ENCODE measurements around the gene SPESP1.
"Not testable (repeated sequence)": the region's sequence is repeated elsewhere in the genome, so short reads cannot be mapped to it uniquely, and the experiment has no call there.

The SPESP1 gene

GRCh38 chr15:68933001-68933400 is 2.7 kb downstream of the SPESP1 start:
- Mint-ChIP-seq H3K27ac (no peak overlapping the region), H3K4me3 (no peak overlapping the region), H3K4me1 (ENCODE audit: low read depth) (no peaks in the 10 kb centered on the region), H3K36me3 (ENCODE audit: low read depth) (no peaks in the 10 kb centered on the region), H3K27me3 (peaks cover 25% of the 10 kb centered on the region), H3K9me3 (no peaks in the 10 kb centered on the region)
- DNase-seq = no peak

DNA sequence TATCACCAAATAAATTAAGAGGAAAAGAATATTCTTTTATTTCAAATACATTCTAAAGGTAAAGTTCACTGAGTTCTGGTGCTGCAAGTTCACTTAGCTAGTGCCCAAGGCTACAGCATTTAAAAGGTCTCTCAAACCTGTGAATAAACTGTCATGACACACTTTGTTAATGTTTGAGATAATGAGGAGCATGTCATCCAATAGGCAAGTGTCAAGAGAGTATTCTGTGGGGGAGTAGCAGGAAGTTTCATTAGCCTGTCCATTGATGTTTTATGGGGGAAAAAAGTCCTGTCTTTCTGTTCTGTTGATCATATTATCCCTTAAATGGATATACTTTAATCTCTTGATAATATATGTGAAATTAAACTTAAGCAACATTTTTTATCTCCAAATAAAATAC is 4.0 kb downstream of the SPESP1 start:
- H3K9me3 Mint-ChIP-seq = no peaks in the 10 kb centered on the region
- no peak overlapping the region for H3K4me3 Mint-ChIP-seq
- H3K27ac Mint-ChIP-seq = no peak overlapping the region
- H3K4me1 Mint-ChIP-seq (ENCODE audit: low read depth) = no peaks in the 10 kb centered on the region
- H3K27me3 Mint-ChIP-seq = peaks cover 18% of the 10 kb centered on the region
- H3K36me3 Mint-ChIP-seq (ENCODE audit: low read depth) = no peaks in the 10 kb centered on the region
- DNase-seq = no peak

DNA sequence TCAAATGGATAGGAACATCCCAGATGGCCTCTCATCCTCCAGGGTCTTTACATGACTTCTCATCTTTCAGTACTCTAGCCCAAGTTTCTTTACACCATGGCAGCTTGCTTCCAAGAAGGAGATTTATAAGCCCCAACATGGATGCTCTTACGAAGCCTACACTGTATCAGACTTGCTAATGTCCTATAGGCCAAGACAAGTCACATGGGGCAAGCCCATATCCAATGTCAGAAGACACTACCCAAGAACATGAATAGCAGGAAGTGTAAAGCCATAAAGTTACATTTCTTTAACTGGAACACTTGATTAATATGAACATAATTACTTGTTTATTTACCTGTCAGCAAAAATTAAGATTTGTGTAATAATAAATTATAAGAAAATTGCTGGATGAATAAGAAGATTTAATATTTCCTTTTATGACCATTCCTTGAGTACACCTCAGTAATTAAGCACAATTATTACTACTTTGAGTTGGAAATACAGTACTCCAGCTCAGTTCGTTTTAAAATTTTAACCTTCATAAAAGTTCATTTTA is 5.1 kb downstream of the SPESP1 start:
- DNase-seq = no peak
- no peaks in the 10 kb centered on the region for H3K9me3 Mint-ChIP-seq
- no peaks in the 10 kb centered on the region for H3K4me1 Mint-ChIP-seq (ENCODE audit: low read depth)
- H3K36me3 Mint-ChIP-seq (ENCODE audit: low read depth) = no peaks in the 10 kb centered on the region
- no peak overlapping the region for H3K4me3 Mint-ChIP-seq
- peaks cover 14% of the 10 kb centered on the region for H3K27me3 Mint-ChIP-seq
- no peak overlapping the region for H3K27ac Mint-ChIP-seq

GRCh38 chr15:68939501-68939900 is 9.2 kb downstream of the SPESP1 start:
- no peaks in the 10 kb centered on the region for H3K4me1 Mint-ChIP-seq (ENCODE audit: low read depth)
- H3K36me3 Mint-ChIP-seq (ENCODE audit: low read depth) = no peaks in the 10 kb centered on the region
- H3K27ac Mint-ChIP-seq = no peak overlapping the region
- H3K27me3 Mint-ChIP-seq = peaks cover 29% of the 10 kb centered on the region
- H3K9me3 Mint-ChIP-seq = no peaks in the 10 kb centered on the region
- no peak overlapping the region for H3K4me3 Mint-ChIP-seq
- DNase-seq = no peak

GRCh38 chr15:68951813-68952212 is 21.5 kb downstream of the SPESP1 start:
- Mint-ChIP-seq H3K27ac (no peak overlapping the region), H3K4me3 (no peak overlapping the region), H3K36me3 (ENCODE audit: low read depth) (no peaks in the 10 kb centered on the region), H3K9me3 (peaks cover 2% of the 10 kb centered on the region), H3K4me1 (ENCODE audit: low read depth) (no peaks in the 10 kb centered on the region), H3K27me3 (peaks cover 17% of the 10 kb centered on the region)
- no peak for DNase-seq

DNA sequence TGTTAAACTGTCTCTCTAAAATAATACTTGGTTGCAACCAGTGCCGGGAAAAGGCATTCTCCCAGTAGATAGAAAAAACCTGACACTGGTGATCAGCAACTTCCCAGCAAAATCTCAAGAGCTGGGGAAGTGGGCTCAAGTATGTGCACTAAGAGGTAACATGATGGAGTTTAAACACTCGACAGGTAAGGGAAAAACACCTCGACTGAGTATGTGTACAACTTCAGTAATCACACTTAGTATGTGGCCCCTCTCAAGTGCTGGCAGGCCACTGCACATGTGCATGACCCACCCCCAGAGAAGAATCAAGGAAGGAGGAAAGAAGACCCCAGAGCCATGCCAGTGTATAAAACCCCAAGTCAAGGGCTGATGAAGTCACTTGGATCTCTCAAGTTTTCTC is 27.4 kb downstream of the SPESP1 start:
- H3K9me3 Mint-ChIP-seq = no peaks in the 10 kb centered on the region
- no peaks in the 10 kb centered on the region for H3K36me3 Mint-ChIP-seq (ENCODE audit: low read depth)
- DNase-seq = no peak
- no peaks in the 10 kb centered on the region for H3K4me1 Mint-ChIP-seq (ENCODE audit: low read depth)
- H3K4me3 Mint-ChIP-seq = no peak overlapping the region
- H3K27me3 Mint-ChIP-seq = peaks cover 51% of the 10 kb centered on the region
- H3K27ac Mint-ChIP-seq = no peak overlapping the region

DNA sequence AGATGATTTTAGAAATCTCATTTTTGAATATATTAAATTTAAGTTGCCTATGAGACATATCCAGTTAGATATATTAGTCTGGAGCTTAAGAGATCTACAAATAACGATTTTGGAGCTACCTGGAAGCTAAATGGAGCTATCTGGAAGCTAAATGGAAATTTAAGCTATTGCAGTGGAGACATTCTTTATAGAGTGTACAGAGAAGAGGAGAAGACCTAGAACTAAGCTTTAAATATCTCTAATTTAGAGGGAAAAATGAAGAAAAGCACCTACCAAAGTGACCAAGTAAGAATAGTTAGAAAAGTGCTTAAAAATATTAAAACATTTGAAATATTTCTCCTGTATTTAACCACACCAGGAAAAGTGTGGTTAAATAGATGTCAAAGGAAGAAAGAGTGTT is 28.3 kb downstream of the SPESP1 start:
- H3K4me3 Mint-ChIP-seq = no peak overlapping the region
- no peaks in the 10 kb centered on the region for H3K9me3 Mint-ChIP-seq
- no peaks in the 10 kb centered on the region for H3K36me3 Mint-ChIP-seq (ENCODE audit: low read depth)
- no peaks in the 10 kb centered on the region for H3K4me1 Mint-ChIP-seq (ENCODE audit: low read depth)
- H3K27me3 Mint-ChIP-seq = peaks cover 55% of the 10 kb centered on the region
- no peak overlapping the region for H3K27ac Mint-ChIP-seq
- no peak for DNase-seq

DNA sequence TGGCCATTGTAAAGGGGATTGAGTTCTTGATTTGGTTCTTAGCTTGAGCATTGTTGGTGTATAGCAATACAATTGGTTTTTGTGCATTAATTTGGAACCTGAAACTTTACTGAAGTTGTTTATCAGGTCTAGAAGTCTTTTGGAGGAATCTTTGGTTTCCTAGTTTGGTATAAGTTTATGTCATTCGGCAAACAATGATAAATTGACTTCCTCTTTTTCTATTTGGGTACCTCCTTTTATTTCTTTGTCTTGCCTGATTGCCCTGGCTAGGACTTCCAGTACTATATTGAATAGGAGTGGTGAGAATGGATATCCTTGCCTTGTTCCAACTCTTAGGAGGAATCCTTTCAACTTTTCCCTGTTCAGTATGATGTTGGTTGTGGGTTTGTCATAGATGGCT is 32.1 kb downstream of the SPESP1 start:
- H3K4me1 Mint-ChIP-seq (ENCODE audit: low read depth) = no peaks in the 10 kb centered on the region
- H3K27ac Mint-ChIP-seq = no peak overlapping the region
- H3K9me3 Mint-ChIP-seq = peaks cover 5% of the 10 kb centered on the region
- no peaks in the 10 kb centered on the region for H3K36me3 Mint-ChIP-seq (ENCODE audit: low read depth)
- peaks cover 58% of the 10 kb centered on the region for H3K27me3 Mint-ChIP-seq
- no peak for DNase-seq
- H3K4me3 Mint-ChIP-seq = no peak overlapping the region

GRCh38 chr15:68963719-68964118 is 33.4 kb downstream of the SPESP1 start:
- not testable (repeated sequence) for H3K4me1 Mint-ChIP-seq (ENCODE audit: low read depth); H3K27ac Mint-ChIP-seq; H3K4me3 Mint-ChIP-seq; H3K36me3 Mint-ChIP-seq (ENCODE audit: low read depth); DNase-seq
- Mint-ChIP-seq H3K9me3 (peaks cover 11% of the 10 kb centered on the region), H3K27me3 (peaks cover 64% of the 10 kb centered on the region)

GRCh38 chr15:68966996-68967395 is 36.7 kb downstream of the SPESP1 start:
- no peaks in the 10 kb centered on the region for H3K36me3 Mint-ChIP-seq (ENCODE audit: low read depth)
- no peaks in the 10 kb centered on the region for H3K4me1 Mint-ChIP-seq (ENCODE audit: low read depth)
- DNase-seq = no peak
- peaks cover 56% of the 10 kb centered on the region for H3K27me3 Mint-ChIP-seq
- H3K27ac Mint-ChIP-seq = no peak overlapping the region
- H3K4me3 Mint-ChIP-seq = no peak overlapping the region
- peaks cover 23% of the 10 kb centered on the region for H3K9me3 Mint-ChIP-seq

- Mint-ChIP-seq H3K27me3 (peaks cover 57% of the 10 kb centered on the region), H3K4me1 (ENCODE audit: low read depth) (no peaks in the 10 kb centered on the region), H3K9me3 (peaks cover 23% of the 10 kb centered on the region), H3K36me3 (ENCODE audit: low read depth) (no peaks in the 10 kb centered on the region), H3K27ac (no peak overlapping the region), H3K4me3 (no peak overlapping the region)
- DNase-seq = no peak
Observed at GRCh38 chr15:68967948-68968347, 37.6 kb downstream of the SPESP1 start.

- no peaks in the 10 kb centered on the region for H3K4me1 Mint-ChIP-seq (ENCODE audit: low read depth)
- H3K9me3 Mint-ChIP-seq = peaks cover 23% of the 10 kb centered on the region
- no peak overlapping the region for H3K4me3 Mint-ChIP-seq
- DNase-seq = no peak
- H3K27ac Mint-ChIP-seq = no peak overlapping the region
- no peaks in the 10 kb centered on the region for H3K36me3 Mint-ChIP-seq (ENCODE audit: low read depth)
- H3K27me3 Mint-ChIP-seq = peaks cover 60% of the 10 kb centered on the region
Observed at GRCh38 chr15:68969298-68969697, 39.0 kb downstream of the SPESP1 start.

- H3K27ac Mint-ChIP-seq = no peak overlapping the region
- H3K36me3 Mint-ChIP-seq (ENCODE audit: low read depth) = no peaks in the 10 kb centered on the region
- peaks cover 58% of the 10 kb centered on the region for H3K27me3 Mint-ChIP-seq
- H3K4me3 Mint-ChIP-seq = no peak overlapping the region
- no peaks in the 10 kb centered on the region for H3K4me1 Mint-ChIP-seq (ENCODE audit: low read depth)
- peaks cover 20% of the 10 kb centered on the region for H3K9me3 Mint-ChIP-seq
- no peak for DNase-seq
Observed at GRCh38 chr15:68972201-68973065, 42.1 kb downstream of the SPESP1 start.

GRCh38 chr15:68975651-68976160 is 45.4 kb downstream of the SPESP1 start:
- not testable (repeated sequence) for H3K36me3 Mint-ChIP-seq (ENCODE audit: low read depth); DNase-seq; H3K27ac Mint-ChIP-seq; H3K4me1 Mint-ChIP-seq (ENCODE audit: low read depth); H3K4me3 Mint-ChIP-seq; H3K9me3 Mint-ChIP-seq
- peaks cover 49% of the 10 kb centered on the region for H3K27me3 Mint-ChIP-seq

DNA sequence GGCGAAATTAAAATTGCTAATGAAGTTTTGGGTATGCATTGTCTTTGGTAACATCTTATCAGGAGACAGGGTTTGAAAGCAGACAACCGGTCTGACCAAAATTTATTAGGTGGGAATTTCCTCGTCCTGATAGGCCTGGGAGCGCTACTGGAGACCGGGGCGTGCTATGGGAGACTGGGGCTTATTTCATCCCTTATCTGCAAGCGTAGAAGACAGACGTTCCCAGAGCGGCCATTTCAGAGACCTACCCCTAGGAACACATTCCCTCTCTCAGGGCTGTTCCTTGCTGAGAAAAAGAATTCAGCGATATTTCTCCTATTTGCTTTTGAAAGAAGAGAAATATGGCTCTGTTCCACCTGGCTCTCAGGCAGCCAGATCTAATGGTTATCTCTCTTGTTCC is 47.1 kb downstream of the SPESP1 start:
- H3K4me1 Mint-ChIP-seq (ENCODE audit: low read depth); H3K9me3 Mint-ChIP-seq; H3K36me3 Mint-ChIP-seq (ENCODE audit: low read depth); H3K27ac Mint-ChIP-seq; H3K4me3 Mint-ChIP-seq; DNase-seq: not testable (repeated sequence)
- peaks cover 52% of the 10 kb centered on the region for H3K27me3 Mint-ChIP-seq

Data from activated T-cell treated with anti-CD3 and anti-CD28 coated beads, Interleukin-2, amount 50 U/mL, for 24 hours (primary cell).